Myometrial cell (primary cell): ENCODE measurements around the gene ZBTB39. TPM values are rescaled to one million over a fixed set of nuclear protein-coding genes. Genes with fewer than 3 reads are reported as not detected.

Experiments
- total RNA-seq: library from RNA; depleted of rRNA; stranded (reverse); fragments of >200 nt; gene quantifications from 2 replicates; pipeline ENCODE4 v1.2.3, GENCODE V29; 2015

ZBTB39 gene, protein sequence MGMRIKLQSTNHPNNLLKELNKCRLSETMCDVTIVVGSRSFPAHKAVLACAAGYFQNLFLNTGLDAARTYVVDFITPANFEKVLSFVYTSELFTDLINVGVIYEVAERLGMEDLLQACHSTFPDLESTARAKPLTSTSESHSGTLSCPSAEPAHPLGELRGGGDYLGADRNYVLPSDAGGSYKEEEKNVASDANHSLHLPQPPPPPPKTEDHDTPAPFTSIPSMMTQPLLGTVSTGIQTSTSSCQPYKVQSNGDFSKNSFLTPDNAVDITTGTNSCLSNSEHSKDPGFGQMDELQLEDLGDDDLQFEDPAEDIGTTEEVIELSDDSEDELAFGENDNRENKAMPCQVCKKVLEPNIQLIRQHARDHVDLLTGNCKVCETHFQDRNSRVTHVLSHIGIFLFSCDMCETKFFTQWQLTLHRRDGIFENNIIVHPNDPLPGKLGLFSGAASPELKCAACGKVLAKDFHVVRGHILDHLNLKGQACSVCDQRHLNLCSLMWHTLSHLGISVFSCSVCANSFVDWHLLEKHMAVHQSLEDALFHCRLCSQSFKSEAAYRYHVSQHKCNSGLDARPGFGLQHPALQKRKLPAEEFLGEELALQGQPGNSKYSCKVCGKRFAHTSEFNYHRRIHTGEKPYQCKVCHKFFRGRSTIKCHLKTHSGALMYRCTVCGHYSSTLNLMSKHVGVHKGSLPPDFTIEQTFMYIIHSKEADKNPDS
- total RNA-seq = 2.3 and 2.7 TPM in 2 replicates

DNA sequence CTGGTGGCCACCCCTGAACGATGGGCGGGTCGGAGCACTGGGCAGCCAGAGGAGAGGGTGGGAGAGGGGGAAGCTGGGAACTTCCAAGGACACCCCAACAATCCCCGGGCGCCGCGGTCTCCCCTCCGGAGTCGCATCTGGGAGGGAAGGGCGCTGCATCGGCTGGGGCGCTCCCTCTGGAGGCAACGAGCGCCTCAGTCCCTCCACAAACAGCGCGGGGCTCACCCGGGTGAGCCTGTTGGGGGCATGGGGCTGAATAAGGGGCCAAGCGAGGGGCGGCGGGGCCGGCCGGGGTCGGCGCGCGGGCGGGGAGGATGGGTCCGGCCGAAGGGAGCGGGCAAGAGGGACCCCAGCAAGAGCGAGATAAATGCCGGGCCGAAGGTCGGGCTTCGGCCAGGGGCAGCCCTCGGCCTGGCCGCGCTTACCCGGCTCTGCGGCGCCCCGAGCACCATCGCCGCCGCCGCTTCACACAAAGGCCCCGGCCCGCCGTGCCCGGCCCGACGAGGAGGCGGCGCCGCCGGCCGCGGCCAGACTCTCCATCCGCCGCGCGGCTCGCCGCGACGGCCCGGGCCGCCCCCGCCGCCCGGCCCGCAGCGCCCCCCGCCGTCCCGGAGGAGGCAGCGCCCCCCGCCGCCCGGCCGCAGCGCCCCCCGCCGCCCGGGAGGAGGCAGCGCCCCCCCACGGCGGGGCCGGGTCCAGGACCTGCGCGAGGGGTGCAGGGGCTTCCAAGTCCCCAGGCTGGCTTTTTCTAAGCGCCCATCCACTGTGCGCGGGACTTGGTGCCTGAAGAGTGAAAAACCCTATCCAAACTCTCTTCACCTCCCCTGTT is at the start of gene ZBTB39:
Gene ZBTB39, minus strand, starts transcription at position 567 of the 829 bp plus-strand sequence. CDS start 1,629 bp downstream, outside the sequence.

DNA sequence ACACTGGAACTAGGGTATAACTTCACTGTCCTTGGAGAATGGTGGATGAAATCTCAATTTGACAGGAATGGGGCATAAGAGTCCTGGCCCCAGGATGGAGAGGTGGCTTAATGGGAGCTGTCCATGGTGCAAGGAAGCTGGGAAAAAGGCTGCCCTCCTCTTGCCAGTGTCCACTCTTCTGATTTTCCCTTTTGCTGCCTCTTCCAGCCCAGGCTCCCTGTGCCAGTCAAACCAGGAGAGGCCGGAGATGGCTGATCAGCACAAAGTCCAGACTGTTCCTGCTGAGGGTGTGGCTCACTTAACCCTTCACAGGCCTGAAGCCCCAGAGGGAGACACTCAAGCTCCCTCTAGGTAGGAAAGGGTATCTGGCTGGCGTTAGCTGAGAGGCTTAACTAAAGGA is 43.5 kb upstream of the ZBTB39 start, which contains the start of gene MYO1A:
Gene MYO1A, minus strand, starts transcription at position 240 of the 400 bp plus-strand sequence. CDS start 1,806 bp downstream, outside the sequence.

GRCh38 chr12:57016348-57016747 is 10.0 kb upstream of the ZBTB39 start, which contains the start of gene TAC3:
Gene TAC3, minus strand, starts transcription at chr12:57016529. Its CDS starts 732 bp downstream, at chr12:57015797.

GRCh38 chr12:56957229-56958052 is 48.9 kb downstream of the ZBTB39 start, which contains the start of gene RDH16:
Gene RDH16, minus strand, starts transcription at chr12:56957608. Its CDS starts 146 bp downstream, at chr12:56957462.

Other genes starting within 250 kb of the ZBTB39 start
- gene HSD17B6, start 243.2 kb downstream of the ZBTB39 start, total RNA-seq = 2.7 and 2.9 TPM in 2 replicates
- gene SDR9C7, start 72.1 kb downstream of the ZBTB39 start, total RNA-seq = not detected in 2 replicates
- 0.18 TPM in 1 of 2 replicates, not detected in the other for gene RDH16, start 48.9 kb downstream of the ZBTB39 start, total RNA-seq
- not detected in 2 replicates for gene TAC3, start 10.0 kb upstream of the ZBTB39 start, total RNA-seq
- not detected in 2 replicates for gene MYO1A, start 43.6 kb upstream of the ZBTB39 start, total RNA-seq
- 8.9 and 9.0 TPM in 2 replicates for gene NEMP1, start 72.2 kb upstream of the ZBTB39 start, total RNA-seq
- 62.0 and 84.5 TPM in 2 replicates for gene NAB2, start 82.6 kb upstream of the ZBTB39 start, total RNA-seq
- 88.5 and 91.3 TPM in 2 replicates for gene STAT6, start 104.8 kb upstream of the ZBTB39 start, total RNA-seq
- gene LRP1, start 121.9 kb upstream of the ZBTB39 start, total RNA-seq = 46.1 and 51.4 TPM in 2 replicates
- gene LRP1-AS, start 141.1 kb upstream of the ZBTB39 start, total RNA-seq = not detected in 2 replicates
- gene NXPH4, start 210.2 kb upstream of the ZBTB39 start, total RNA-seq = 0.71 and 1.2 TPM in 2 replicates
- gene SHMT2, start 223.2 kb upstream of the ZBTB39 start, total RNA-seq = 297 and 311 TPM in 2 replicates
- gene STAC3, start 244.6 kb upstream of the ZBTB39 start, total RNA-seq = 0.18 TPM in 1 of 2 replicates, not detected in the other